GM12878 (cell line): ENCODE data around the gene UROC1. TPM values are rescaled to one million over a fixed set of nuclear protein-coding genes. Genes with fewer than 3 reads are reported as not detected.

Experiments
- ATAC-seq: fragments of 200-7000 bp; cut with Tn5 transposase; 3 replicates; pipeline ENCODE4 v1.9.1; 2020; ENCODE audit warnings: mild to moderate bottlenecking, moderate library complexity
- BruUV-seq: library from RNA; stranded (reverse); fragments of 400-500 nt; replicated peaks from 2 replicates; lab custom pipeline; 2021; lab: Mats Ljungman, UMichigan
- CTCF ChIA-PET: fragments of 300-600 bp; sonication (Branson Sonifier 250); formaldehyde crosslinking; extraction: SDS; loops from one replicate; lab custom pipeline; 2021; ENCODE audit warnings: inconsistent platforms; lab: Yijun Ruan, JAX
- POLR2A ChIA-PET: fragments of 350-600 bp; formaldehyde crosslinking; extraction: SDS; loops from one replicate; lab custom pipeline; 2021; ENCODE audit warnings: inconsistent platforms; lab: Charles Lee
- RAD21 ChIA-PET: fragments of 300-600 bp; sonication (Branson Sonifier 250); formaldehyde crosslinking; loops from one replicate; lab custom pipeline; 2023; ENCODE audit warnings: antibody characterized with exemption; ENCODE audit not compliant: unreplicated experiment; lab: Charles Lee
- SMC1A ChIA-PET: fragments of 300-600 bp; sonication (Branson Sonifier 250); formaldehyde crosslinking; loops from one replicate; lab custom pipeline; 2023; ENCODE audit not compliant: unreplicated experiment, uncharacterized antibody; lab: Charles Lee
- DNase-seq: peaks from one replicate; pipeline ENCODE4 v3.0.0-alpha.2; 2011; ENCODE audit warnings: low read depth, low spot score
- FAIRE-seq: peaks from 3 replicates; lab custom pipeline; 2011; peaks lifted over from hg19 to GRCh38; lab: Jason Lieb, UNC
- H2AFZ ChIP-seq: 2 replicates; pipeline ENCODE4 v1.6.0; 2011; ENCODE audit warnings: low read depth, low read length, control low read depth; ENCODE audit not compliant: control insufficient read depth
- H3K27ac ChIP-seq: 2 replicates; pipeline ENCODE4 v1.5.1; 2011; ENCODE audit warnings: control low read depth; ENCODE audit not compliant: control insufficient read depth, insufficient read depth
- H3K27me3 ChIP-seq, 2 experiments: replicated peaks in 1 of 2; 2 replicates each; pipeline versions ENCODE4 v1.6.0 to v1.6.1; 2011; ENCODE audit warnings: low read length in 1 of 2; ENCODE audit not compliant: control insufficient read depth in 2 of 2, insufficient read depth in 2 of 2
- H3K36me3 ChIP-seq, 2 experiments: 2 replicates each; pipeline ENCODE4 v1.5.1; 2011; ENCODE audit warnings: low read length in 1 of 2; ENCODE audit not compliant: control insufficient read depth in 2 of 2, insufficient read depth in 2 of 2
- H3K4me1 ChIP-seq: 2 replicates; pipeline ENCODE4 v1.6.1; 2011; ENCODE audit warnings: mild to moderate bottlenecking, low read length, moderate library complexity, mixed read lengths; ENCODE audit not compliant: control insufficient read depth, insufficient read depth
- H3K4me2 ChIP-seq: 2 replicates; pipeline ENCODE4 v1.6.0; 2011; ENCODE audit warnings: control low read depth; ENCODE audit not compliant: control insufficient read depth, insufficient read depth
- H3K4me3 ChIP-seq: fragments of 200-600 bp; sonication (generic); 2 replicates; pipeline ENCODE4 v1.5.1; 2016
- H3K79me2 ChIP-seq: 2 replicates; pipeline ENCODE4 v1.6.0; 2011; ENCODE audit warnings: low read length; ENCODE audit not compliant: control insufficient read depth, insufficient read depth
- H3K9ac ChIP-seq: 2 replicates; pipeline ENCODE4 v1.8.0; 2011; ENCODE audit warnings: low read length, control low read depth, mixed read lengths; ENCODE audit not compliant: control insufficient read depth, insufficient read depth
- H3K9me3 ChIP-seq: replicated peaks from 3 replicates; pipeline ENCODE4 v1.5.1; 2011; ENCODE audit warnings: mild to moderate bottlenecking, low read length; ENCODE audit not compliant: control insufficient read depth, insufficient read depth
- H4K20me1 ChIP-seq: 2 replicates; pipeline ENCODE4 v1.6.0; 2011; ENCODE audit not compliant: control insufficient read depth, insufficient read depth
- ATF2 ChIP-seq: IDR thresholded peaks from 2 replicates; pipeline ENCODE4 v1.6.1; 2012; ENCODE audit warnings: low read length, inconsistent platforms
- BRCA1 ChIP-seq: IDR thresholded peaks from 2 replicates; pipeline ENCODE4 v1.6.1; 2011; ENCODE audit warnings: low read depth, low read length, improper control_type of control experiment
- EZH2 ChIP-seq: IDR thresholded peaks from 2 replicates; pipeline ENCODE4 v1.6.1; 2012; ENCODE audit warnings: low read depth, mild to moderate bottlenecking, control low read depth, inconsistent platforms, low read length, borderline replicate concordance; ENCODE audit not compliant: control insufficient read depth
- FOS ChIP-seq: IDR thresholded peaks from 3 replicates; pipeline ENCODE4 v1.6.1; 2011; ENCODE audit warnings: borderline replicate concordance; ENCODE audit not compliant: insufficient read length; ENCODE audit errors: extremely low read depth
- HSF1 ChIP-seq: fragments of 150-350 bp; IDR thresholded peaks from 2 replicates; pipeline ENCODE4 v1.6.1; 2014; ENCODE audit warnings: mild to moderate bottlenecking, low read depth, low read length
- MAX ChIP-seq: IDR thresholded peaks from 2 replicates; pipeline ENCODE4 v1.6.1; 2012; ENCODE audit warnings: low read depth, low read length, improper control_type of control experiment
- MEF2B ChIP-seq: fragments of 450-650 bp; IDR thresholded peaks from 2 replicates; pipeline ENCODE4 v1.6.1; 2018; ENCODE audit warnings: mild to moderate bottlenecking, moderate library complexity; ENCODE audit not compliant: partially characterized antibody, poor library complexity, severe bottlenecking
- MXI1 ChIP-seq: fragments of 150-350 bp; IDR thresholded peaks from 2 replicates; pipeline ENCODE4 v1.6.1; 2011; ENCODE audit warnings: low read depth, mild to moderate bottlenecking, inconsistent platforms, low read length, improper control_type of control experiment
- NFYB ChIP-seq: IDR thresholded peaks from 2 replicates; pipeline ENCODE4 v1.6.1; 2011; ENCODE audit warnings: low read depth, mild to moderate bottlenecking, low read length, improper control_type of control experiment, moderate library complexity; ENCODE audit not compliant: insufficient read depth
- SP1 ChIP-seq: IDR thresholded peaks from one replicate; pipeline ENCODE4 v1.6.1; 2011; ENCODE audit warnings: low read depth, low read length
- STAT1 ChIP-seq: fragments of 450-650 bp; conservative IDR thresholded peaks from 2 replicates; pipeline ENCODE4 v1.6.1; 2014; ENCODE audit warnings: antibody characterized with exemption, mild to moderate bottlenecking
- TCF12 ChIP-seq: IDR thresholded peaks from 2 replicates; pipeline ENCODE4 v1.6.1; 2011; ENCODE audit warnings: low read depth, mild to moderate bottlenecking, low read length
- USF2 ChIP-seq: IDR thresholded peaks from 2 replicates; pipeline ENCODE4 v1.6.1; 2011; ENCODE audit warnings: low read depth, low read length, improper control_type of control experiment, borderline replicate concordance
- WGBS: methylation state at CpG from one replicate; pipeline ENCODE4 v1.1.6; 2016; ENCODE audit warnings: low lambda C conversion rate; ENCODE audit not compliant: insufficient replicate concordance, insufficient coverage; ENCODE audit errors: missing lambda C conversion rate; 5-methylcytosine and 5-hydroxymethylcytosine counted together
- in situ Hi-C: fragments of 300-500 bp; cut with MboI; formaldehyde crosslinking; loops from 9 replicates; pipeline ENCODE4 v1.14.3; 2018; ENCODE audit warnings: mixed read lengths
- intact Hi-C: fragments of 100-400 bp; cut with micrococcal nuclease; formaldehyde crosslinking; loops from one replicate; pipeline ENCODE4 v1.14.2; 2022; ENCODE audit not compliant: unreplicated experiment
- polyA plus RNA-seq, 11 experiments: library from polyadenylated mRNA; depleted of rRNA in 4 of 11; unstranded in 6 of 11; stranded (reverse) in 5 of 11; fragments of >200 nt; fragmentation: Nextera tagmentation in 4 of 11; fragmentation: Illumina TruSeq in 1 of 11; extraction: Ambion mirVana in 4 of 11; extraction: Trizol in 1 of 11; gene quantifications; 1 replicate in 1 of 11; 2 replicates in 10 of 11; pipeline versions ENCODE4 v1.2.1 to v1.2.3, GENCODE V29; 2011 to 2016; ENCODE audit warnings: inconsistent platforms in 2 of 11, missing spikeins in 2 of 11, low read depth in 1 of 11
- total RNA-seq, 4 experiments: library from RNA; depleted of rRNA in 3 of 4; stranded (reverse); fragments of >200 nt in 3 of 4; fragmentation: Illumina TruSeq in 1 of 4; extraction: Trizol in 1 of 4; gene quantifications; 2 replicates each; pipeline versions ENCODE4 v1.2.1 to v1.2.3, GENCODE V29; 2013 to 2021

Gene UROC1
- total and polyA plus RNA-seq, 10 of the 15 experiments (the other 5 are each of a cell fraction or from before 2014, with no cell fraction given): 0.04 TPM; not detected in 9

- BruUV-seq: no TSS peak
- TF ChIP-seq MEF2B (no peak), FOS (no peak), BRCA1 (no peak)
- no peak overlapping the region for H3K4me3 ChIP-seq
- DNase-seq: no peak
- no peaks in the 10 kb centered on the region for H3K79me2 ChIP-seq
- no peak overlapping the region for H3K27ac ChIP-seq
- no peaks in the 10 kb centered on the region for H4K20me1 ChIP-seq
- intact Hi-C loops (no loop called here), in situ Hi-C loops (no loop called here)
- H3K4me1 ChIP-seq: no peaks in the 10 kb centered on the region
- no peak for ATAC-seq
- no peaks in the 10 kb centered on the region for H3K9me3 ChIP-seq
- H3K4me2 ChIP-seq: no peak overlapping the region
- WGBS: 61% methylated on average over 9 of the region's 9 CpGs
- no peak overlapping the region for H2AFZ ChIP-seq
- RAD21 ChIA-PET: no interaction called here
- POLR2A ChIA-PET: no interaction called here
- no peak for FAIRE-seq
- SMC1A ChIA-PET: no interaction called here
- no peaks in the 10 kb centered on the region for H3K36me3 ChIP-seq
- H3K9ac ChIP-seq: no peak overlapping the region
- no peaks in the 10 kb centered on the region for H3K27me3 ChIP-seq
- CTCF ChIA-PET: no interaction called here
Measured at GRCh38 chr3:126485956-126486355, 31.6 kb downstream of the UROC1 start.

GRCh38 chr3:126485176-126485897 is 32.2 kb downstream of the UROC1 start:
- CTCF ChIA-PET: no interaction called here
- no TSS peak for BruUV-seq
- H3K4me2 ChIP-seq: no peak overlapping the region
- 38% methylated on average over 8 of the region's 8 CpGs for WGBS
- no peaks in the 10 kb centered on the region for H3K9me3 ChIP-seq
- POLR2A ChIA-PET: no interaction called here
- RAD21 ChIA-PET: no interaction called here
- no peak overlapping the region for H3K27ac ChIP-seq
- no peaks in the 10 kb centered on the region for H4K20me1 ChIP-seq
- no peaks in the 10 kb centered on the region for H3K4me1 ChIP-seq
- in situ Hi-C loops: no loop called here
- no peak overlapping the region for H3K4me3 ChIP-seq
- H3K9ac ChIP-seq: no peak overlapping the region
- DNase-seq (no peak), ATAC-seq (no peak), FAIRE-seq (no peak)
- intact Hi-C loops: no loop called here
- SMC1A ChIA-PET: no interaction called here
- H3K36me3 ChIP-seq: no peaks in the 10 kb centered on the region
- no peaks in the 10 kb centered on the region for H3K79me2 ChIP-seq
- no peaks in the 10 kb centered on the region for H3K27me3 ChIP-seq
- no peak overlapping the region for H2AFZ ChIP-seq
- TF ChIP-seq STAT1: no peak
- TF ChIP-seq ATF2: no peak
- TF ChIP-seq MAX: no peak
- TF ChIP-seq MXI1: no peak
- TF ChIP-seq USF2: no peak
- no peak for TF ChIP-seq HSF1
- TF ChIP-seq EZH2: no peak
- TF ChIP-seq TCF12: no peak
- TF ChIP-seq NFYB: no peak
- TF ChIP-seq SP1: no peak
